Astrocyte of the cerebellum (primary cell): ENCODE data around the gene IGF1.

Experiments used
- DNase-seq: peaks from one replicate; pipeline ENCODE4 v3.0.0-alpha.2; 2011; ENCODE audit warnings: low read depth
- H3K4me3 ChIP-seq: 2 replicates; pipeline ENCODE4 v1.5.1; 2011; ENCODE audit warnings: mild to moderate bottlenecking, low read depth, low read length, moderate library complexity
- CTCF ChIP-seq: IDR thresholded peaks from 2 replicates; pipeline ENCODE4 v1.5.1; 2012; ENCODE audit warnings: low read length, low read depth, moderate library complexity, mild to moderate bottlenecking; ENCODE audit errors: missing control alignments
- in situ Hi-C: cut with HindIII; loops from 2 replicates; pipeline ENCODE4 v1.10.0; 2017; ENCODE audit warnings: low sequenced_read_pairs

IGF1 gene

GRCh38 chr12:102436867-102437266 is 43.5 kb downstream of the IGF1 start:
- DNase-seq = no peak
- no peak overlapping the region for H3K4me3 ChIP-seq
- in situ Hi-C loops = no loop called here
- TF ChIP-seq CTCF = no peak

- DNase-seq = no peak
- in situ Hi-C loops = no loop called here
- no peak overlapping the region for H3K4me3 ChIP-seq
- TF ChIP-seq CTCF = no peak
These were observed 44.4 kb downstream of the IGF1 start for GRCh38 chr12:102435827-102436436.

DNA sequence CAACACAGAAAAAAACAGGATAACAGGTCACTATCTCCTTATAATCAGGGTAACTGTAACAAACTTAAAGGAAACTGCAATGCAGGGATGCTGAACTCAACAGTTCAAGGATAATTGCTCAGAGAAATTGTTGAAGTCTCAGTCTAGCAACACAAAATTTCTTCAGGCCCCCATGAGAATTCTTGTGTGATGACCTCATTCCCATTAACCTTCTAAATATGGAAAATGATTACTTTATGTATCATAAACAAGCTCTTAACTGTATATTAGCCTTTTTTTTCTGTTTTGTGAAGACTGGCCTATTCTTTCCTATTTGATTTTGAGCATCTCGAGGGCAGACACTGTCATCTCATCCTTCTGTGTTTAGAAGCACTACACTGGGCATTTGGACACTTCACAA is 47.1 kb downstream of the IGF1 start:
- DNase-seq = no peak
- in situ Hi-C loops = no loop called here
- no peak for TF ChIP-seq CTCF
- H3K4me3 ChIP-seq = no peak overlapping the region

- in situ Hi-C loops = no loop called here
- no peak overlapping the region for H3K4me3 ChIP-seq
- no peak for DNase-seq
- TF ChIP-seq CTCF = no peak
These were observed 49.7 kb downstream of the IGF1 start for GRCh38 chr12:102430661-102431060.

DNA sequence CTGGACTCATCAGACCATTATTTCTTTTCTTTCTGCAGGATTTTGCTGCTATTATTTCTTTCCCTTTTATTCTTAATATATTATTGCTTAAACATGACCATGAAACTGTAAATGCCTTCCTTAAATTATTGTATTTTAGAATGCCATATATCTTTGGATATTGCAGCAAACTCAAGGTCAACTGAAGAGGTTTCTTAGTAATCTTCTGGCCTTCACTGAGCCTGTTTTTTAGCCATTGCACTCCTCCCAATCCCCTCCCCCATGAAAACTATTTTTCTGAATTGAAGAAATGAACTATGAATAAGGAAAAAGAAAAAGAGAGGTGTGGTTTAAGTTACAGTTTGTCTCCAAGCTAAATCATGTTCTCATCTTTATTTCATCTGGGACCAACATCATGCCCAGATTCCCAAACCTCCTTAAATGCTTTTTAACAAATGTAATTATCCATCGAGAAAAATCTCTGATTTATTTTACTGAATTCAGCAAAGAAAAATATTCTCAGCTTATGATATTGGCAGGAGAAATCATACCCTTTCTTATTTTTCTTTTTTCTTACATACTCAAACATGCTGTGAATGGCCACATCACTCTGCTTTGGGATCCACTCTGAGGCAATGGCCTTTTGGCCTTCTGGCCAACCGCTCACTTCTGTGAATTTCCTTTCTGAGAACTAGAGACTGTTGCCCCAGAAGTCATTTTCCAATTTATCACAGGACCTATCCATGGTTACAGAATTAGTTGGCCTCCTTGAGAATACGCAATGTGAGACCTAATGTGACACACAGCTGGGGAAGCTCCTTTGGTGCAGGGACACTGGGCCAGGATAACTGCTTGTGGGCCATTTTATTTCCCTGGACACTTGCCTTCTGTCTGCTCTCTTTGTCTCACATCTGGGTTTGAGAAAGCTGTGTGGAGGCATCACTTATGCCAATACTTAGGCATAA is 50.9 kb downstream of the IGF1 start:
- in situ Hi-C loops = no loop called here
- TF ChIP-seq CTCF = no peak
- no peak overlapping the region for H3K4me3 ChIP-seq
- no peak for DNase-seq

GRCh38 chr12:102427543-102427941 is 52.8 kb downstream of the IGF1 start:
- no peak for DNase-seq
- no peak for TF ChIP-seq CTCF
- no peak overlapping the region for H3K4me3 ChIP-seq
- in situ Hi-C loops = no loop called here
